HK-2 (cell line): ENCODE results near the gene BORCS5.
A peak's percentile ranks its signal among the peaks of the same experiment; 100 is the strongest.
"Not testable (repeated sequence)": the region's sequence is repeated elsewhere in the genome, so short reads cannot be mapped to it uniquely, and the experiment has no call there.

Experiments
- DNase-seq: peaks from one replicate; pipeline ENCODE4 v3.0.0-alpha.2; 2018; ENCODE audit not compliant: unreplicated experiment

BORCS5 gene

DNA sequence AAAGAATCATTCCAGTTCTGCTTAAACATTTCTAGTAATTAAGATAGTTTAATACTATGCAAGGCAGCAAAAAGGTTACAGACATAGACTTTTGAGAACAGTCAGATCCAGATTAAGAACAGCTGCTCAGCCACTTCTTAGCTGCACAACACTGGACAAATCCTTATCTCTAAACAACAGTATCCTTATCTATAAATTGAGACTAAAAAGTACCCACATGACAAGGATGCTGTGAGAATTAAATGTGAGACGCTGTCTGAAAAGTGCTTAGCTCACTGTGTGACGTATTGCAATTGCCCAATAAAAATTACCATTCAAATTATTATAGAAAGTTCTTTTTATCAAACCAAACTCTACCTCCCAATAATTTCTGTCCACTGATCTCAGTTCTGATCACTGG, 35.5 kb downstream of the BORCS5 start:
- DNase-seq, result no peak

DNA sequence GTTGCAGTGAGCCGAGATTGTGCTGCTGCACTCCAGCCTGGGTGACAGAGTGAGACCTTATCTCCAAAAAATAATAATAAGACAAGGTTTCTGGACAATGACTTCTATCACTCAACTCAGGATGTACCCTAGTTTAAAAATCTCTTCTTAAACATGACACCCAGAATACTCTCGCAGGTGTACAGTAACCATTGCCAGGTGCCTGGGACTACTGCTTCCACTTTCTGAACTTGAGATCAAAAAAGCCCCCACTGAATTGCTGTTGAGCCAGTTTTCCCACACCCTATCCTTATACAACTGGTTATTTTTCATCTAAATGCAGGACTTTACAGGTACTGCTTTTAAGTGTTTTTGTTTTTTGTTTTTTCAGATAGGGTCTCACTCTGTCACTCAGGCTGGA, 36.3 kb downstream of the BORCS5 start:
- no peak for DNase-seq

DNA sequence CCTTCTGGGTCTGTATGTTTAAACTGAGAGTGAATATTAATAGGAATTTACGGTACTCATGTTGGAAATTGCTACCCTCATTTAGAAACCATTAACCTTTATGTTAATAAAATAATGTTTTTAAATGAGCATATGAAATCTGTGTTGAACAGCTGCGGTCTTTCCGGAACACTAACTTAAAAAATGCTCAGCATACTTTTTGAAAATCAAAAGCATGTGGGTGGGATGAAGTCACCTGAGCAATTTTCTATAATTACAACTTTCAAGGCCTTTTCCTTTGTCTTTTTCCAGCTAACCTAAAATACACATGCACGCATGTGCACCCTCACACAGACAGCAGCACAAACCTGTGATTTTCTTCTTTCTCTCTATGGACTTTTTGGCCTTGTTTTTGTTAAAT, 39.8 kb downstream of the BORCS5 start:
- no peak for DNase-seq

DNA sequence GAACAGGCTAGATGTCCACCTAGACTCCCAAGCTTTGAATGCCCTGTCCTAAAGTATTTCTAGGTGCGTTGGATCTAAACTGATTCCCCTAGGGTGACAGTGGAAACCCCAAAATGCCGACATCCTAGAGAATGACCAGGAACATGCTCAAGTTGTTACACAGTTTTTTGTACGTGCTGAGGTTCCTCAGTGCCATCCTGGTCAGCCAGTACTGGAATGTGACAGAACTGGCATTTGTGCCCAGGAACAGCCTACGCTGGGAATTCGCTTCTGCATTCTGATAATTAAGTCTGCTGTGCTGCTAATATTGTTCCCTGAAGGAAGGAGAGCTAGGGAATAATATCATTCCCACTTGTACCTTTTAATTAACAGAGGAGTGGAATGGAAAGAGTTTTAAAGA, 40.3 kb downstream of the BORCS5 start:
- no peak for DNase-seq

DNA sequence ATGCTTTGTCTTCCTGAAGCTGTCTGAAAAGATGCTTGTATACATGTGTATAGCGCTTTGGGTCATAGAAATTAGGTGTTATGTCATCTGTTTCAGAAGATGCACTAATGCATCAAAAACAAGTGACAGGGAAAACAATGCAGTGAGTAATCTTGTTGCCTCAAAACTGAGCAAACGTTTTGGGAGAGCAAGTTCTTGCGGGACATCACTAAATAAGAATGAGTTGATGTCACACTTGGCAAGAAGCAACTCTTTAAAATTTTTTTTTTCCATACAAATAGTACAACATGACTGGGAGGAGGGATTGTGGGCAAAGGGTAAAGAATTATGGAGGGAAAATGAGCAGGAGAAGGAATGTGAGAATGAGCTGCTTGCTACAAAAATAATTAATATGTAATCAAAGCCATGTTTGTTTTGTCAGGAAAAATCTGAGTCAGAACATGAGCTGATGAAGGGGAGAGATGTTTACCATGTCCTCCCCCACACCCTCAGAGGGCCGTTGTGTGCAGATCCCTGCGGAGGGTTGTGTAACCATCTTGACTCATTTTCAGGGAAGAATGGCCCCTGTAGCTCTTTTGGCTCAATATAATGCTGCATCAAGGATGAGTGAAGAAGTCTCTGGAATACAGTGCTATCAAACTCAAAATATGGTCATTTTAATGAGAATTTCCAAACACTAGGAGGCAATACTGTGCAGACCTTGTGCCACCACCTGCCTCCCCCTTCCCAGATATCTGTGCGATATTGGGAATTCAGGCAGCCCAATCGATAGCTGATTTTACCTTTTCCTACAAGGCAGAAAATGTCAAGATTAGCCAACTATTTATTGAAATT, 41.4 kb downstream of the BORCS5 start:
- DNase-seq, result peak; percentile 27

DNA sequence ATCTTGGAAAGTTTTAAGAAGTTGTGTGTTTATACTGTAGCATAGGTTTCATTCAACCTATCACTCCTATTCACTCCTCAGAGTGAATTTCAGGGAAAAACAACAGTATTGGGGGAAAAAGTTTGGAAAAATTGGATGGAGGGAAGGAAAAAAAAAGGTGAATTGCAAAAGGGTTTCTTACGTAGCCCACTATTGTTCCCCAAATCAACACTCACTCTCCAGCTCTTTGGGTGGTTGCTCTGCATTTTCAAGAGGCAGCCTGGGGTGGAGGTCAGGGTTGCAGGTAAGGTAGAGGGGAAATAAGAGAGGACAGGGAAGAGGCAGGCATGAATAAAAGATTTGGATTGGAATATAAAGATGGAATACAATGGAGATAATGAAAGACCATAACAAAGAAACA, 42.3 kb downstream of the BORCS5 start:
- no peak for DNase-seq

DNA sequence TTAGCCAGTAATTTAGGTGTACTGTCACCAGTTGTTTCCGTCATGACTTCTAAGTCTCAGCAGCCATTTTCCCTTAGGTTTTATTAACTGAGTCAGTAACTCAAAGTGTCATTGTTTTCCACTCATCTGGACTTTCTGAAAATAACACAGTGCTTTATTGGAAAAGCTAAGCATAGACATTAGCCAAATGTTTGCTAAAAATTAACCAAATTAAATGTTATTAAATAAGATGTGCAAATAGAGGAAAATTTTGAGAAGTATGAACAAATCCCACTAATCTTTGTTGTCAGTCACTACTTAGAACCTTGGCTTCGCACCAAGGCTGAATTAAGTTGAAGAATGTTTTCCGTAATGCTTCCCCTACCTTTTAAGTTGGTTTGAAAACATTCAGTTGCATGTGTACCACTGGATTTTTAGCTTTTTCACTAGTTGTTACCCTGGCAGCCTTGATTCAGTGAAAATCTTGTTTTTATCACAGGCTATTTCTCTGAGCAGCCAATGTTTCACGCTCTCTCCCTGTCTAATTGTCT, 43.0 kb downstream of the BORCS5 start:
- no peak for DNase-seq

DNA sequence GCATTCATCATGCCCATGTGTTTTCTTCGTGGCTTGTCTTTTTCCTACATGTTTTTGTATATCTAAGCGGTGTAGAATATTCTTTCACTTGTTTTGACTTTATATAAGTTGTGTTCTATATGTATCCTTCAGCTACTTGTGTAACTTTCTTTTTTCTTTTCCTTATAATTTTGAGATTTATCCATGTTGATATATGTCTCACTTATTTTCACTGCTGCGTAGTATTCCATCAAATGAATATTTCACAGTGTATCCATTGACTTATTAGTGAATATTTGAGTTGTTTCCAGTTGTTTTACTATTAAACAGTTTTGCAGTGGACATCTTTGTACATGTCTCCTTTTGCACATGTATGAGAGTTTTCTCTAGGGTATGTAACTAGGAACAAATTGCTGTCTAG, 43.9 kb downstream of the BORCS5 start:
- no peak for DNase-seq

DNA sequence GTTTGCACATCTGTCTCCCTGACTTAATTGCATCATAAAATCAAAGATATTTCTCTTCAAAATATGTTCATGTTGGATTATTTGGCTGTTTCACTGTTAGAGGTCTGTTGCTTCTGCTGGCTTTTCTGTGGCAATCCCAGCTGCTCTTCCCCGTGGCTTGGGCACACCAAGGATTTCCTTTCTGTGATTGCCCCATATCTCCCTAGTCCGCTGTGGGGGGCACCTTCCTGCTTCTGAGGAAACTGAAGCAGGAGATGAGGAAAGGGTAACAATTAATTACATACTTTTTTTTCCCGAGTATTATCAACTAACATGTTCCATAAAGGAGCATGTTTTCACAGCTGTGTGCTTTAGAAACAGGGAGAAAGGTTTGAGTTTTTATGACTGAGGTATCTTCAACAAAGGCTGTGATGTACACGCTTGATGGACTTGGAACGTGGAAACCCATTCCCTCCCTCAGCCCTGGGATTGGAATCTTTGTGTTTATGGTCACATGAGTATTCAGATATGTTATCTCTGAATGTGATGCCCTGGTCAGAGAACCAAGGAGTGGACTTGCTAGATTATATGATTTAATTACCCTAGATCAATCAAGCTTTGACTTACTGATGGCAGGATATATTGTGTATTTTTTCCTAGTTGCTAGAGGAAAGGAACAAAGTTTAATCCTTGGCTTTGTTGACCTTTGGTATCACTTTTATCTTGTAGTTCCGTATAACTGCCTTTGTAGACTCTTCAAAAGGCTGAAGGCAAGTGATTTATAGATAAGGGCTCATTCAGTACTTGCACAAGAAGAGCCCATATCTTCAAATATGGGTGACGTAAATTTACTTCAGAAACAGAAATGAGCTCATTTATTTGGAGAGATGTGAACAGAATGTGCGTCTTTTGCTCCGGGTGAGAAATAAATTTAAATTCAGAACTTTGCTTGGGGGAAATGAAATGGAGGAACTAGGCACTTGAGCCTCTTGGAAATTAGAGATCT, 46.7 kb downstream of the BORCS5 start:
- no peak for DNase-seq

DNA sequence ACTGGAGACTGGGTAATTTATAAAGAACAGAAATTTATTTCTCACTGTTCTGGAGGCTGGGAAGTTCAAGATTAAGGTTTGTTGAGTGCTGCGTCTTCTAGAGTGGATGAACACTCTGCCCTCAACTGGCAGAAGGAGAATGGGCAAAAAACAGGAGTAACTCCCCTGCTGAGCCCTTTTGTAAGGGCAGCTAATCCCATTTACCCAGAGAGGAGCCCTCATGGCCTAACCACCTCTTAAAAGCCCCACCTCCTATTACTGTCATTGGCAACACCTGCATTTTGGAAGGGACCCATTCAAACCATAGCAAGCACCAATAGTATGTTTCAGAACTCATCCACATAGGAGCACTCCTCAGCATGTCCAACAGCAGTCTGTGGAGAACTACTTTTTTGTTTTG, 47.4 kb downstream of the BORCS5 start:
- no peak for DNase-seq

DNA sequence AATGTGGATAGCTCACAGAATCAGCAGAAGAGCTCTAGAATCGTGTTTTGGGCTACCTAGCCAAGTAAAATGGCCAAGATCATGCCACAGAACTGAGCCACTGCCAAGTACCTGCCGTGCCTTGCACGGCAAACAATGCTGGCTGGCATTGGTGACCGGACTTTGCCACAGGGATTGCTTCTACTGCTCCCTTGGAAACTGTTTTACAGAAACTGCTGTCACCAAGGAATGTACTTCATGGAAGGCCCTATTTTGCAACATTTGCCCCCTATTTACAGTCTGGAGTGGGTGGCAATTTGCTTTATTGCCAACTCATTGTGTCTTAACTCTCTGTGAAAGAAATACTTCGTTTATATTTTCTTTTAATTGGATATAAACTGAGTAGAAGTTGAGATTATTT, 49.0 kb downstream of the BORCS5 start:
- no peak for DNase-seq

DNA sequence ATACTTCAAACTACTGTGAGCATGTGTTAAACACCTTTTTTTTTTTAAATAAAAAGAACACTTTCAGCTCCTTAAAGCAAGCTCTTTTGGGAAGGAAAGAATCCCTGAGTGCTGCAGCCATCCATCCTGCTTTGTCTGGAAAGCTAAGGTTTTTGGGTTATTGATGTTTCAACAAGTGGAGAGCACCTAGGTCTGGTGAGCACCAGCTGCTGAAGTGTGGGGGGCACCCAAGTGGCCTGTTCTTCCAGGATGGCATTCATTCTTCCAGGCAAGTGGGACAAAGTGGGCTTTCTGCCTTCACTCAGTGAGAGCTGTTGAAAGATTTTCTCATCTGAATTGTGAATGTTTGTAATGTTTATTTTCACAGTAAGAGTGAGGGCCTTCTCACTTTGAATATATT, 49.9 kb downstream of the BORCS5 start:
- no peak for DNase-seq

DNA sequence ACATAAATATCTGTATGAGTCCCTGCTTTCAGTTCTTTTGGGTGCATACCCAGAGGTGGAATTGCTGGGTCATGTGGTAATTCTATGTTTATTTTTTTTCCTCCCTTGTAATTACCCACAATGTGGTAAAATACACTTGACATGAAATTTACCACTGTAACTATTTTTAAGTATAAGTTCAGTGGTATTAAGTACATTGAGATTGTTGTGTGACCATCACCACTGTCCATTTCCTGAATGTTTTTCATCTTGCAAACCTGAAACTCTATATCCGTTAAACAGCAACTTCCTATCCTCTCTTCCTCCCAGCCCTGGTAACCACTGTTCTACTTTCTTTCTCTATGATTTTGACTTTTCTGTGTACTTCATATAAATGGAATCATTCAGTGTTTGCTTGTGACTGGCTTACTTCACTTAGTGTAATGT, 51.4 kb downstream of the BORCS5 start:
- no peak for DNase-seq

DNA sequence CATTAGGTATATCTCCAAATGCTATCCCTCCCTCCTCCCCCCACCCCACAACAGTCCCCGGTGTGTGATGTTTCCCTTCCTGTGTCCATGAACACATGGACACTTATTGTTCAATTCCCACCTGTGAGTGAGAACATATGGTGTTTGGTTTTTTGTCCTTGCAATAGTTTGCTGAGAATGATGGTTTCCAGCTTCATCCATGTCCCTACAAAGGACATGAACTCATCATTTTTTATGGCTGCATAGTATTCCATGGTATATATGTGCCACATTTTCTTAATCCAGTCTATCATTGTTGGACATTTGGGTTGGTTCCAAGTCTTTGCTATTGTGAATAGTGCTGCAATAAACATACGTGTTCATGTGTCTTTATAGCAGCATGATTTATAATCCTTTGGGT, 52.5 kb downstream of the BORCS5 start:
- DNase-seq, result not testable (repeated sequence)

DNA sequence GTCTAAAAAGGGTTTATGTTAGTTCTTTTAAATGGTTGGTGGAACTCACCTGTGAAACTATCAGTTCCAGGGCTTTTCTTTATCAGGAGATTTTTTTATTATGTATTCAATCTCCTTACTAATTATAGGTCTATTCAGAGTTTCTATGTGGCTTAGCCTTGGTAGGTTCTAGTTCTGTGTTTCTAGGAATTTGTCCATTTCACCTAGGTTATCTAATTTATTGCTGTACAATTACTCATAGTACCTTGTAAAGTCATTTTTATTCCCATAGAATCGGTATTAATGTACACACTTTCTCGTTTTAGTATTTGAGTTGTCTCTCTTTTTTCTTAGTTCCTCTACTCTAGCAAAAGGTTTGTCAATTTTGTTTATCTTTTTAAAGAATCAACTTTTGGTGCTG, 59.0 kb downstream of the BORCS5 start:
- DNase-seq, result no peak

DNA sequence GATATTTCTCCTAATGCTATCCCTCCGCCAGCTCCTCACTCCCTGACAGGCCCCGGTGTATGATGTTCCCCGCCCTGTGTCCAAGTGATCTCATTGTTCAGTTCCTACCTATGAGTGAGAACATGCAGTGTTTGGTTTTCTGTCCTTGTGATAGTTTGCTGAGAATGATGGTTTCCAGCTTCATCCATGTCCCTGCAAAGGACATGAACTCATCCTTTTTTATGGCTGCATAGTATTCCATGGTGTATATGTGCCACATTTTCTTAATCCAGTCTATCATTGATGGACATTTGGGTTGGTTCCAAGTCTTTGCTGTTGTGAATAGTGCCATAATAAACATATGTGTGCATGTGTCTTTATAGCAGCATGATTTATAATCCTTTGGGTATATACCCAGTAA, 62.3 kb downstream of the BORCS5 start:
- not testable (repeated sequence) for DNase-seq

DNA sequence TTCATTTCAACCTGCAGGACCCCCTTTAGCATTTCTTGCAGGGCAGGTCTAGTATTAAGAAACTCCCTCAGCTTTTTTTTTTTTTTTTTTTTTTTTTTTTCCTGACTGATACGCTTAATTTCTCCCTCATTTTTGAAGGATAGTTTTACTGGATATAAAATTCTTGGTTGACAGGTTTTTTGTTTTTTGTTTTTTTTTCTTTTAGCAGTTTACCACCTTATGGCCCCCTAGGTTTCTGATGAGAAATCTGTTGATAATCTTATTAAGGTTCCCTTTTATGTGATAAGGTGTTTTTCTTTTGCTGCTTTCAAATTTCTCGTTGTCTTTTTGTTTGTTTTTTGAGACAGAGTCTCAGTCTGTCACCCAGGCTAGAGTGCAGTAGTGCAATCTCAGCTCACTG, 66.5 kb downstream of the BORCS5 start:
- DNase-seq, result no peak

DNA sequence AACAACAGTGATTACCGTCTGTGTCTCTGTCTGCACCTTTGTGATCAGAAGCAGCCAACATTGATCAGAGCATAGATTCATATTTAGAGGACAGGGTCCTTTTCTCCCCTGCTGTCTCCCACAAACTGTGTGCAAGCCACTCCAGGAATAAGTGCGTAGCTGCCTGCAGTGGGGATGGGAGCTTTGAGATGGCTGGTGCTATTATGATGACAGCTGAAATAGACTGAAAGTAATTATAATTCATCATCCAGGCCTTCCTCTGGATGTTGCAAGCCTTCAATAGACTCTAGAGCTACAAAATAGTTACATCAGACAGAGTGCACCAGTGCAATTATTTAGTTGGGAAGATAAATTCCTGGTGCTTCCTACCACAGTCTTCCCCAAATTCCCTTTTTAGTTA, 68.1 kb downstream of the BORCS5 start:
- DNase-seq, result no peak

DNA sequence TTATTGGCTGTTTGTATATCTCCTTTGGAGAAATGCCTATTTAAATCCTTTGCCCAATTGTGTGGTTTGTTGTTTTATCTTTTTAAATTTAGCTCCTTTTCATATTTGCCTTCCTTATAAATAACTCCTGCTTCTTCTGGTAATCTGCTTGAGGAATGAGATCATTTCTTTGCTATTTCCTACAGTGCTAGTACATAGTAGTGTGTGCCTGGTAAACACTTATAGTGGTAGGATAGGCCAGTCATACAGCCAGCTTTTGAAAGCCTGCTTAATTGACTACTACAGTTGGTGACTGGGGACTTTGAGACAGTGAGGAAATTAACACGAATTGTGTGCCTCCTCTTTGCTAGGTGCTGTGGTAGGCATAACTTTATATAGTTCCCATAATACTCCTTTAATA, 68.7 kb downstream of the BORCS5 start:
- no peak for DNase-seq

DNA sequence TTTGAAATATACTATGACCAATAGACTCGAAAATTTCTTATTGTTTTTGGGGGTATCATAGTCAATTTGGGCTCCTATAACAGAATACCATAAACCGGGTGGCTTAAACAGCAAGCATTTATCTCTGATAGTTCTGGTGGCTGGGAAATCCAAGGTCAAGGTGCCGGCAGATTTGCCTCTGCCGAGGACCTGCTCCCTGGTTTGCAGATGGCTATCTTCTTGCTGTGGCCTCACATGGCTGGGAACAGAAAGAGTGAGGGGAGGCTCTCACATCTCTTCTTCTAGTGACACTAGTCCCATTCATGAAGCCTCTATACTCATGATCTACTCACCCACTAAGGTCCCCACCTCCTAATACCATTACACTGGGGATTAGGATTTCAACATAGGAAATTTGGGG, 70.7 kb downstream of the BORCS5 start:
- DNase-seq, result no peak

DNA sequence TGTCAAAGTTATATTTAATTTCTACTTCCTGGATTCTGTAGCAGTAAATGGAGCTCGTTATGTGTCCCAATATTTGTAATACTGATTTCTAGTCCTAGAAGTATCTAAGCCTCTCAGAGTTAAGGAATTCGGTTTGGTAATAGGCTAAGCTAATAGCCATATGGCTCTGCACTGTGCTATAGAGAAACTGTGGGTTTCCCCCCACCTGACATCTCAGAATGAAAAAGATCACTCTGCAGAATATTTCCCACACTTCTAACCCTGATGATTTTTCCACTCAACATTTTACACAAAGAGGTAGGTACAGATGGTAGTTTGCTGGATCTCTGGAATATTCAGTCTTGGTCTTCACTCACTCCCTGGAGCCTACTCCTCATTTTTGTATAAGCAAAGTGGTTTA, 71.2 kb downstream of the BORCS5 start:
- DNase-seq, result no peak

DNA sequence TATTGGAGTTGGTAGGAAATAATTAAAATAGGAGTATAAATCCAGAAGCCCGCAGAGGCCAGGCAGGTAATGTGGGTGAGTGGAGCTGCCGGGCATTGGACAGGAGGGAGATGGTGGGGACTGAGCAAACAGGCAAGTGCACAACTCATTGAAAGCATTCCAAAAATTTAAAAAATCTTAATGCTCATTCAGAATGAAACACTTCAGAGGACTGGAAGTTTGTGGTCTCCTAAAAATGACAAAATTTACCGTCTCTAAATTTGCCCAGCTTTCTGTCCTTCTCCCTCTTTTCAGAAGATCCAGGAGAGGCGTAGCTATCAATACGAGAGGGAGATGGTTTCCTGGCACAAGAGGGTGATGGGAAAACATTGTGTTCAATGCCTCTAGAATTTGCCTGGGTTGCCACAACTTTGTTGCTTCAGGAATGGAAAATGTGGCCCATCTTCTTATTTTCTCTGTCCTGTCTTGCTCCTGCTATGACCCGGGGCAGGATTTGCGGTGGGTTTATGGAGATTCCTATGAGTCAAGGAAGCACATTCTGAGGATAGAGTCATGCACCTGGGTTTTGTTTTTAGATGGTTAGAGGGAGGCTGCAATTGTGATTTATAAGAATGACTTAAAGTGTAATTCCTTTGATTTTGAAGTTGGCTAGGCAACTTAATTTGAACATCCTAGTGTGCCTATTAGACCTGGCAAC, 72.2 kb downstream of the BORCS5 start:
- DNase-seq, result no peak
